Gastrocnemius medialis (tissue), 4 donors: ENCODE measurements around the gene TRMT44.

Experiments
- CTCF ChIP-seq, 5 experiments: fragments of 450-650 bp in 3 of 5; fragments of 200-600 bp in 2 of 5; sonication (generic) in 2 of 5; IDR thresholded peaks in 4 of 5; conservative IDR thresholded peaks in 1 of 5; 1 replicate in 4 of 5; 2 replicates in 1 of 5; pipeline ENCODE4 v1.5.1; 2016 to 2019; ENCODE audit warnings: antibody characterized with exemption in 5 of 5, mild to moderate bottlenecking in 3 of 5, moderate library complexity in 3 of 5
- POLR2A ChIP-seq, 2 donors: fragments of 450-650 bp; IDR thresholded peaks; one replicate each; pipeline ENCODE4 v1.6.1; 2017; ENCODE audit warnings: antibody characterized with exemption in 2 of 2, mild to moderate bottlenecking in 2 of 2, moderate library complexity in 2 of 2

- TF ChIP-seq POLR2A (IDR thresholded peaks at IDR 0.05): no peak
- TF ChIP-seq CTCF (IDR thresholded peaks at IDR 0.05 in 4 of 5, conservative IDR thresholded peaks at IDR 0.05 in 1 of 5): no peak
These were observed 55.2 kb downstream of the TRMT44 start for GRCh38 chr4:8495803-8496202.
